ENCODE data around the gene CACNA1I.

The CACNA1I gene

DNA sequence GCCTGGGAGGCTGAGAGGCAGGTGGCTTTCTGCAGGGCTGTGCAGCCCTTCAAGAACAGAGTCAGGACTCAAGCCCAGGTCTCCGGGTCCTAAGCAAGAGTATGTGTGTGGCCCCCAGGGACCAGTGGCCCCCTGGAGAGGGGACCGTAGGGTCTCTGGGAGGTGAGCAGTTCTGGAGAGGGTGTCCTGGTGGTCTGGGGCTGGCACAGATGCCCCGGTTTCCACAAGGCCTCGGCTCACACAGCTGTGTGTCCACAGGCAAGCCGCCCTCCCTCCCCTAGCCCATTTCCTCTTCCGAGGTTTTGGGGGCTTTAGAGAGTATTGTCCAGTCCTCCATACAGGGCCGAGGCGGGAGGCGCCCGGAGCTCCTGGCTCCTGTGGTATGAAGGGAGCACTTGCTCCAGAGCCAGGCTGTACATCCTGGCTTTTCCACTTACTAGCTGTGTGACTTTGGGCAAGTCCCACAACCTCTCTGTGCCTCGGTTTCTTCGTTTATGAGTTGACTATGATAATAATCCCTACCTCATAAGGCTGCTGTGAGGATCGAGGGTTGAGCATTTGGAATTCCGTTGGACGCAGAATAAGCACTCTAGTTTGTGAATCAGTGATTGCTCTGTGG, 34.6 kb upstream of the CACNA1I start:
- DNase-seq (ENCODE audit: low read depth, low spot score): no peak

DNA sequence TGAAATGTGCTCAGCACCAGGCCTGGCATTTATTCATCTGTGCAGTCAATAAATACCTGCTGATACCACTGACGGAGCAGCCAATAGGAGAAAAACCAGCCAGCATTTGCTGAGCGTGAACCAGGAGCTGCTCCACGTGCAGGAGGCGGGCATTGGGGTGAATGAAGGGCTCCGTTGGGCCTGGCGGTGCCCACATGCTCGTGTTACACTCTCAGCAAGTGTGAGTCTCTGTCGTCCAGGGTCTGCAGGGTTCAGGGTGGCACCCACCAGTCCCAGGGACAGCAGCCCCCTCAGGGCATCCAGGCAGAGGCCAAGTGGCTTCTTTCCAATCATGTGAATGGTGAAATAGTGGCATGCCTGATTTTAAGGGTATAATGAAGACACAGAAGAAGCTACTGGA, 33.8 kb upstream of the CACNA1I start:
- no peak for DNase-seq (ENCODE audit: low read depth, low spot score)

DNA sequence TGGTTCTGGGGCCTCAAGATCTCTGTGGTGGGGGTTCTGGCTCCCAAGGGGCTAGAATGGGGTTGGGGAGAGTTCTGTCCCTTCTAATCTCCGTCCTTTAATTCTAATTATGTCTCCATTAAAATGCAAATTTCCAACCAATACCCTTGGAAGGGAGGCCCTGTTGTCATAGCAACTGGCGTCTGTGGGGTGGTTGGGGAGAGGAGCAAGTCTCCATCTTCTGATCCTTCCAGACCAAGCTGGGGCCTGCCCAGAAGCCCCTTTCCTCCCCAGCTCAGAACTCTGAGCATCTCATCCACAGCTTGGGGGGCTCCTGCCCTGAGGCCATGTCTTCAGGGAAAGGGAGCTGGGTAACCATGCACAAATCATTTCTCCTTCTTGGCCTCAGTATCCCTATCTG, 32.6 kb upstream of the CACNA1I start:
- DNase-seq (ENCODE audit: low read depth, low spot score): no peak

DNA sequence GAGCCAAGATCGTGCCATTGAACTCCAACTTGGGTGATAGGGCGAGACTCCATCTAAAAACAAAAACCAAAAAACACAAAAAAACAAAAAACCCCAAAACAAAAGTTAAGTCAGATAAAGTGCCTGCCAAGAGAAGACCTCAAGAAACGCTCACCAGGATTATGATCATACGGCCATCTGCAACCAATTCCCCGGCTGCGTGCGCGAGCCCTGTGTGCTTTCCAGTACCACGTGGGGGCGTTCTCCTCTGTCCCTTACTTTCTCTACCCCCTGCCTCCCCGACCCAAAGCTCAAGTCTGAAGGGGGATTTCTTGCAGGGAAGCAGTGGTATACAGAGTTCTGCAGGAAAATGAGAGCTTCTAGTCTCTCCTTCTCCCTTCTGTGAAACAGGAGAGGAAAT, 27.5 kb upstream of the CACNA1I start:
- DNase-seq (ENCODE audit: low read depth, low spot score): no peak

DNA sequence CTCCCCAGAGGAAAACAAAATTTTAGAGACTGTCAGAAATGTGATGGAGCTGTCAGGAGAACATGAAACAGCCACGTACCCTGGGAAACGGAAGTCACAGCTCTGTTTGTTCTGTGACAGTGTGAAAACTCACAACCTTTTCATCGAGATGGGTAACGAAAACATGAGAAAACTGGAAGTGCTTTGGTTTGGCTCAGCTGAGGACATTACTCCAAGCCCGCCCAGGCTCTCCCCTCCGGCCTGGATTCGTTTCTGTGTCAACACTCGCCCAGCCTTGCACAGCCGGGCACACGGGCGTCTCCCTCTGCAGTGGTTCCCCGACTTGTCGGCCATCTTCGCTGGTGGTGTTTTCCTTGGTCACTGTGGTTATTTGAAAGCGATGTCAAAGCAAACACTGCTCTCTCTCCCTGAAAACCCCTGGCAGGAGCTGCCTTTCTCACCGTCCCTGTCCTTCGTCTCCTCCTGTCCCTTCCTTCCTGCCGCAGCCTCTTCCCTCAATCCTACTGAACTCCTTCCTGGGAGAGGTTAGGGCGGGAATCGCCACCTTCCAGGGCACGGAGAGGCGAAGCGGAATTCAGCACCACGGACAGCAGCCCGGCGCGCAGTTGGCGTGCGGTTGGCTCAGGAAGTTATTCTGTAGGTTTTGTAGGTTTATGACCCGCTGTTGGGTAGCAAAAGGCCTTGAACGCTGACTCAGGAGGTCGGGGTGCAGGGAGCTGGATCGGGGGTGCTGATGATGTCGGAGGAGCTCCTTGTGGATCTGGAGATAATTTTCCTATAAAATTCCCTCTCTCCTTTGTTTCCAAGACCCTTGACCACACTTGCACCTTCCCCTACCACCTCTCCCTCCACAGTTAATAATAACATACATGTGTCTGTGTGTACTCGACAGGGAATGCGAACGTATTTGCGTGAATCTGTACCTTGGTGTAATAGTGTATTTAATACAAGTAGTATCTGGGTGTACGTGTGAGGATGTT, 24.9 kb upstream of the CACNA1I start:
- no peak for DNase-seq (ENCODE audit: low read depth, low spot score)

DNA sequence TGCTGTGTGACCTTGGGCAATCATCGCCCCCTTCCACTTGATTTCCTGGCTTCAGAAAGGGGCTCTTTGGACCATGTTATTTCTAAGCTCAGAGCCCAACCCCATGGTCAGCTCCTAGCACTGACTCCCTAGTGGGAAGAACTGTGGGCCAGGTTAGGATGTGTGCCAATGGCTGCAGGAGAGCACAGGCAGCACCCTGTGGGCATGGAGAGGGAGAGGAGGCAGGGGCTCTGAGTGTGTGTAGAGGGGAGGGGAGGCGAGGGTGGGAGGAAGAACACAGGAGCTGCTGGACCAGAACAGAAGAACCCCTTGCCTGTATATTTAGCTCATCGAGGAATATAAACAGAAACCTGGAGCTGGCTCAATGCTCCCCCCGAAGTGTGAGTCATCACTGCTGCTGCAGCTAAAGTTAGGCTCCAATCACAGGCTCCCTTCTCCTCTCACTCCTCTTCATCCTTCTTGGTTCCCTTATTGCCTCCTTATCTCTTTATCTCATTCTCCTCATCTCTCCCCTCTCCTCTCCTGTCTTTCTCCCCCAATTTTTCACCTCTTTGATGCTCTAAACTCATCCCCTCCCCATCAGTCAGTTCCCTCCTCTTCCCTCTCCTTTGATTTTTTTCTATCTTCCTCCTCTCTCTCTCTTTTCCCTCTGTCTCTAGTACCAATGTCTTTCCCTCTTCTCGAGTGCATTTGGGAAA, 23.5 kb upstream of the CACNA1I start:
- no peak for DNase-seq (ENCODE audit: low read depth, low spot score)

DNA sequence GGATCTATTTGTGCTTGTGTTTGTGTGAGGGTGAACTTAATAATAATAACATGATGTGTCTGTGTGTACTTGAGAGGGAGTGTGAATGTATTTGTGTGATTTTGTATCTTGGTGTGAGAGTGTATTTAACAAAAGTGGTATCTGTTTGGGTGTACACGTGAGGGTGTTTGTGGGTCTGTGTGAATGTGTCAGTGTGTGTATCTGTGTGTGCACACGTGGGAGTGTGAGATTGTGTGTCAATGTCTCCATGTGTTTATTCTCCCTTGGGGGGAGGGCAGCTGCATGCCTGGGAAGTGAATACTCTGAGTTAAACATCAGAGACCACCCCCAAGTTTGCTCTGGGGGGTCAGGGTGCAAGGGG, 23.0 kb upstream of the CACNA1I start:
- DNase-seq (ENCODE audit: low read depth, low spot score): no peak

DNA sequence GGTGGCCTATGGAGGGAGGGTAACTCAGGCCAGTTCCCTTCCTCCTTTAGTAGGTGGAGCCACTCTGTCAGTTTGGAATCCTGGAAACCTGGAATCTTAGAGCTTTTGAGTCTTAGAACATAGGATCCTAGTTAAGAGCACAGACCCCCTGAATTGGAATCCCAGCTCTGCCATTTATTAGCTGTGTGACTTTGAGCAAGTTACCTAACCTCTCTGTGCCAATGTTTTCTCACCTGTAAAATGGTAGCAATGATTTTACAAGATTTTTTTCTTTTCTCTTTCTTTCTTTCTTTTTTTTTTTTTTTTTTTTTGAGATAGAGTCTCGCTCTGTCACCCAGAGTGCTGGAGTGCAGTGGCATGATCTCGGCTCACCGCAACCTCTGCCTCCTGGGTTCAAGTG, 17.1 kb upstream of the CACNA1I start:
- no peak for DNase-seq (ENCODE audit: low read depth, low spot score)

DNA sequence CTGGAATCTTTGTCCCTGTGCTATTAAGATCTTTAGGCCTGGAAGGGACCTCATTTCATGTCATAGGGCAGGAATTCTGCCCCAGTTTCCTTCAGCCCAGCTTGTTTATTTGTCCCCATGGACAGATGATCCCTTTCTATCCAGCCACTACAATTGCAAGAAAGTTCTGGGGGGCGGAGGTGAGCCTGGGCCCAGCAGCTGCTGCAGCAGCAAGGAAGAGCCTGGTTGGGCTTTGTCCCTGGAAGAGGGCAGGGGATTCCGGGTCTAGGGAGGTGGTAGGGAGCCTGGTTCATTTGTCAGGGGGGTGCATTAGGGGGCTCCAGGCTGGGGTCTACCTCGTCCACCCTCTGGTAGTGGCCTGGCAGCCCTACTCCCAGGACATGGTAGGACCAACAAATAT, 16.4 kb upstream of the CACNA1I start:
- DNase-seq (ENCODE audit: low read depth, low spot score): no peak

DNA sequence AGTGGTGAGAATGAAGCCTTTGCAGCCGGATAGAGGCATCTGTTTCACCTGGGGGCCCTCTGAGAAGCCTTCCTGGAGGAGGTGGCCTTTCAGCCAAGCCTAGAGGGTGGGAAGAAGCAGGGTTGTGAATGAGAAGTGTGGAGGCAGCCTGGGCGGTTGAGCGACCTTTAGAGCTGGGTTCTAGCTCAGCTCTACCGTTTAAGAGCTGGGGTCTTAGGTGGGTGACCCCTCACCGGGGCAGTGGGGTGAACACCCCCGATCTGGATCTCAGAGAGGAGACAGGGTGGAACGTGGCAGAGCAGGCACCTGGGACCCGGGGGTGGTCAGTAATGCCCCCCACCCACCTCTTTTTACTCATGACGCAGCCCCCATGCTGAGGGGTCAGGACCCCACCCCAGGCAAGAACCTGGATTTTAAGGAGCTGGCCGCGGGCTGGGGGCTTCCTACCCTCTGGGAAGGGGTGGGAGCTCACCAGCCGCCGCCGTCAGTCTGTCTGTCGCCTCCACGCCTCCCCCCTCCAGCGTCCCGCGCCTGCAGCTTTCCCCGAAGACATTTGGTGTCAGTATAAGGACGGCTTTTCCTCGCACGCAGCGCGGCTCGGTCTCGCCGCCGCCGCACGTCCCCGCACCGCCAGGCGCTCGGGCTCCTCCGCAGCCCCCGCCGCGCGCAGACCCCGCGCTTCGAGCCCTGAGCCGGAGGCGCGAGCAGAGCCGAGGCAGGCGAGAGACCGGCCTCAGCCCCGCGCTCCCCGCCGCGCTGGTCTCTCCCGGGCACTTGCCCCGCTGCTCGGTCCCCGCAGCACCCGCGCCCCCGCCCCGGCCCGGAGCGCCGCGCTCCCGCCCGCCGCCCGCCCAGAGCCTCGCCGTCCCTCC, 13.3 kb upstream of the CACNA1I start:
- no peak for DNase-seq (ENCODE audit: low read depth, low spot score)

DNA sequence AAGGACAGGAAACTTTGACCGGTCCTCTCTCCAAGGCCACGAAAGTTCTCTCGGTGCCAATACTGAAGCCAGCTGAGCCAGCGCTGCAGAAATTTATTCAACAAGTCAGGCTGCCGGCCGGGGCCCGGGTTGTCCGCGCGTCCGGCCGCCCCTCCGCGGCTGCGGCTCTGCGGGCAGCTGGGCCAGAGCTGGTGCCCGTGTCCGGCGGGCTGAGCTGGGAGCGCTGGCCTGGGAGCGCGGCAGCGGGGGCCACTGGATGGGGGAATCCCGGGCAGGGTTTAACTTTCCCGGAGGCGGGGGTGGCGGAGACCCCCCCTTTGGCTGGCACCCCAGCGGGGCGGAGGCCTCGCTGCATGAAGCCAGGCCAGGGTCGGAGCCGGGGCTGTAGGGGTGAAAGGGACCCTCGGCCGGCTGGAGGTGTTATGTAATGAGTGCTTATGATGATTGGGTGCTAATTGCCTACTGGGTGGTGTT, 12.3 kb upstream of the CACNA1I start:
- no peak for DNase-seq (ENCODE audit: low read depth, low spot score)

DNA sequence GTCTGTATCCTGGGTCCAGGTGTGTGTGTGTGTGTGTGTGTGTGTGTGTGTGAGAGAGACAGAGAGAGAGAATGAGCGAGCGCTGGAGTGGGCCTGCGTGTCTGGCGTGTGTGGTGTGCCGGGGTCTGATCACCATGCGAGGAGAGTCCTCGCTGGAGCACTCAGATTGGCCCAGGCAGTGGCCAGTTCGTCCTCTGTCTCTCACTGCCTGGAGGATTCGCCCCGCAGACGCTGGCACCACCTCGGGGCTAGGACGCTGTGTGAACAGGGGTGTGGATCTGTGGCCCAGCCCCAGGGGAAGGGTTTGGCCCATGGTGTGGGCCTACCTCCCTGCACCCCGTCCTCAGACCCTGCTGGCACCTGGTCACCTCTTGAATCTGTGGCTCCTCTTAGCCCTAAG, 11.6 kb upstream of the CACNA1I start:
- no peak for DNase-seq (ENCODE audit: low read depth, low spot score)

DNA sequence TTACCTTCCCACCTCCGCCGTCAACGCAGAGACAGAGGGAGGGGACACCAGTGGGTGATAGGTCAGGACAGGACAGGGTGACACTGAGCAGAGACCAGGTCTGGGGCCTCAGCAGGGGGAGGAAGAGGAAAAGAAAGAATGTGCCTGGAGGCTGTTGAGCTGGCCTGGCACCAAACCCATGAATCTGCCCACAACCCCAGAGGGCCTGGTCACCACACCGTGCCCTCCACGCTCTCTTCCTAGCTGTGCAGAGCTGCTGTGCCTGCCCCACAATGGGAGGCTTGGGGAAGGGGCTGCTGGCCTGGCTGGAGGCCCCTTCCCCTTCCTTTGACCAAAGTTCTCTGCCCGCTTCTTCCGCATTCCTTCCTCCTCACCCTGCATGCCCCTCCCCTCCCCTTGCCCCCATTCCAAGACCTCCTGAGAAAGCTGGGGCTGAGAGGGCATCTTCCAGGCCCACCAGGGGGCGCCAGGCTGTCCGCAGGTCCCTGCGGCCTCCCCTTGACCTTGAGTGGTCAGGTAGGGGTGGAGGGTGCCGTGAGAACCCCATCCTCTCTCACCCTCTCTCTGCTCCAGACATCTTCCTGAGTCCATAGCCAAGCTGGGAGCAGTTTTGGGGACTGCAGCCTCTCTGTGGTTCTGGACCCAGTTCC, 11.0 kb upstream of the CACNA1I start:
- no peak for DNase-seq (ENCODE audit: low read depth, low spot score)

DNA sequence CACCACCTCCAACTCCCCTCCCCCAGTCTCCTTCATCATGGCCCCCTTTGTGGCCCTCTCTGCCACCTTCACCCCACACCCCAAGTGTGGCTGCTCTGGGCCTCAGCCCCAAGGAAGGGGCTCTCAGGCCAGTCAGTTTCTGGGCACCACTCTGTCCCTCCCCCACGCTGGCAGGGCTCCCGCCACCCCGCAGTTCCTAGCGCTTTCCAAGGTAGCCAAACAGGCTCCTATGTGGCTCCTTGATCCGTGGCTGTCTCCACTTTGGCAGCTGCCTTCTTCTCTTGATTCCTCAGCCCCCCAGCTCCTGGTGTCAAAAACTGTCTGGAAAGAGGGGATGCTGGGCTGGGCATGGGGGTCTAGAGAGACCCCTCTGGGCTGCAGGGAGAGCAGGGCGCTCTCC, 10.4 kb upstream of the CACNA1I start:
- DNase-seq (ENCODE audit: low read depth, low spot score): no peak

DNA sequence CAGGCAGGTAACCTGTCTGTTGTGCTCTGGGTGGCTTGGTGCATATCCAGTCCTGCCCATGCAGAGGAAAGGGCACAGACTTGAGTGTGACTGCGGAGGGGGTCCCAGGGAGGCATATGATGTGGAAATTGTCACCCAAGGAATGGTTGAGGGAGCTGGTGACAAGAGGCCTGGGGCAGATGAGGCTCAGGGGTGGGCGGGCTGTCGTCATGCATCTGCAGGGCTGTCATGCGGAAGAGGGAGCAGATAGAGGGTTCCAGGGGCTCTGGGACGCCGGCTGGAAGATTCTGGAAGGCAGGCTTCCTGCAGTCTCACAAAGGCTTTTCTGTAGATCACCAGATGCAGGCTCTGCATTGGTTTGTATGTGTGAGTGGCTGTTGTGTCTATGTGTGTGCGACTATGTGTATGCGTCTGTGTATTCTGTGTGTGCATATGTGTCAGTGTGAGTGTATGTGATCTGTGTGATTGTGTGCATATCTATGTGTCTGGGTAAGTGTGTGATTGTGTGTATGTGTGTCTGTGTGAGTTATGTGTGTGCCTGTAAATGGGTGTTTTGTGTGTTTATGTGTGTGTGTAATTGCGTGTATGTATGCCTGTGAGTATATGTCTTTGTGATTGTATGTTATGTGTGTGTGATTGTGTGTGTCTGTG, 7.6 kb upstream of the CACNA1I start:
- no peak for DNase-seq (ENCODE audit: low read depth, low spot score)

DNA sequence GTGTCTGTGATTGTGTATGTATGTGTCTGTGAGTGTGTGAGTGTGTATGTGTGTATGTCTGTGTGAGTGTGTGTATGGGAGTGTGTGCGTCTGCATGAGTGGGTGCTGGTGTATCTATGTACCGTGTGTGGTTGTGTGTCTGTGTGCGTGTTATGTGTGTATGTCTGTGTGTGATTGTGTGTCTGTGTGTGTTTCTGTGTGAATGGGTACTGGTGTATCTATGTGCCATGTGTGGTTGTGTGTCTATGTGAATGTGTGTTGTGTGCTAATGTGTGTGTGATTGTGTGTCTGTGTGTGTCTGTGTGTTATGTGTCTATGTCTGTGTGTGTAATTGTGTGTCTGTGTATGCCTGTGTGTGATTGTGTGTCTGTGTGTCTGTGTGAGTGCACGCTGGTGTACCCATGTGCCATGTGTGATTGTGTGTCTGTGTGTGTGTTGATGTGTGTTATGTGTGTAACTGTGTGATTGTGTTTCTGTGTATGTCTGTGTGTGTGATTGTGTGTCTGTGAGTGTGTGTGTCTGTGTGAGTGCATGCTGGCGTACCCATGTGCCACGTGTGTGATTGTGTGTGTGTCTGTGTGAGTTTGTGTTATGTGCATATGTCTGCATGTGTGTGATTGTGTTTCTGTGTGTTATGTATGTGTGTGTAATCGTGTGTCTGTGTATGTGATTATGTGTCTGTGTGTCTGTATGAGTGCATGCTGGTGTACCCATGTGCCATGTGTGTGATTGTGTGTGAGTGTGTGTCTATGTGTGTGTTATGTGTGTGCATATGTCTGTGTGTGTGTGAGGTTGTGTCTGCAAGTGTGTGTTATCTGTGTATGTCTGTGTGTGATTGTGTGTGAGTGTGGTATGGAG, 6.8 kb upstream of the CACNA1I start:
- no peak for DNase-seq (ENCODE audit: low read depth, low spot score)

DNA sequence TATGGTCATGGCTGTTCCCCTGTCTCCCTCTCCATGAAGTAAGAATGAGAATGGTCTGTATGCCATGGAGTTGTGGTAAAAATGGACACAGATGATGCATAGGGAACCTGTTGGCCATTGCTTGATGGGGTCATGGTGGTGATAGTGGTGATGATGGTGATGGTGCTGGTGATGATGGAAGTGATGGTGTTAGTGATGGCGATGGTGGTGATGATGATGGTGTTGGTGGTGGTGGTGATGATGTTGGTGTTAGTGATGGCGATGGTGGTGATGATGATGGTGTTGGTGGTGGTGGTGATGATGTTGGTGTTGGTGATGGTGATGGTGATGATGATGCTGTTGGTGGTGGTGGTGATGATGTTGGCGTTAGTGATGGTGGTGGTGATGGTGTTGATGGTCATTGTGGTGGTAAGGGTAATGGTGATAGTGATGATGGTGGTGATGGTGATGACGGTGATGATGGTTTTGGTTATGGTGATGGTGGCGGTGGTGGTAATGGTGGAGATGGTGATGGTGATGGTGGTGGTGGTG, 5.1 kb upstream of the CACNA1I start:
- no peak for DNase-seq (ENCODE audit: low read depth, low spot score)

DNA sequence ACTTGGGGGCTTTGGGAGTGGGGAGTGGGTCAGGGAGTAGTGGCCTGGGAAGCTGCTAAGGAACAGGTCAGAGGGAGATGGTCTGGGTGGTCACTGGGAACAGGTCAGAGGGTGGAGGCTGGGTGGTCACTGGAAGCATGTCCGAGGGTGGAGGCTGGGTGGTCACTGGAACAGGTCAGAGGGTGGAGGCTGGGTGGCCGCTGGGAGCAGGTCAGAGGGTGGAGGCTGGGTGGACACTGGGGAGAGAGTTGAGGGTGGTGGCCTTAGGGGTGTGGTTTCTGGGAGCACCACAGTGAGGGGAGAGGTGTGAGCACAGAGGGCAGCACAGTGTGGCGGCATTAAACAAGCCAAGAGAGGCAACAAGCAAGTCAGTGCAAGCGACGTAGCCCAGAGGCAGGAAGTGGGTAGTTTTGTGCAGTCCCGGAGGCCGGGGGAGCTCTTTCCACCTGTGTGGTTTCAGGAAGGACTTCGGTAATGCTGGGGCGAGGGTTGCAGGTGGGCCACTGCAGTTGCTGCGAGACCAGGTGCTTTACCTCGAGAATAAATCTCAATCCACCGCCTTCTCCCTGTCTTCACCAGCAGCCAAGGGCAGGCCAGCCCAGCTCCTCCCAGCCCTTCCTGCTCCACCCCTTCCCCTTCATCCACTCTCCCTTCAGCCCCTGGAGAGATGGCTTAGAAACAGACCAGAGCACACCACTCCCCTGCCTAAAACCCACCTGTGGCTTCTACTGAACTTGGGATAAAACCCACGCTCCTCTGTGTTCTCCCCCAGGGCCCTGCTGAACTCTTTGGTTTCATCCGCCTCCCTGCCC, 3.2 kb upstream of the CACNA1I start:
- no peak for DNase-seq (ENCODE audit: low read depth, low spot score)

All from smooth muscle cell of the brain vasculature (primary cell).